UCSD-AML1 (cell line): ENCODE data around the gene ZKSCAN2.
A peak's percentile ranks its signal among the peaks of the same experiment; 100 is the strongest.

Experiments
- DNase-seq: peaks from one replicate; lab custom pipeline; 2025; ENCODE audit not compliant: unreplicated experiment; lab: John Stamatoyannopoulos, UW

ZKSCAN2 gene

GRCh38 chr16:25224731-25225319 is 32.8 kb downstream of the ZKSCAN2 start:
- DNase-seq, result no peak

GRCh38 chr16:25223964-25224363 is 33.7 kb downstream of the ZKSCAN2 start:
- DNase-seq, result no peak

GRCh38 chr16:25222959-25223358 is 34.7 kb downstream of the ZKSCAN2 start:
- no peak for DNase-seq

GRCh38 chr16:25219070-25219737 is 38.4 kb downstream of the ZKSCAN2 start:
- DNase-seq, result no peak

- DNase-seq, result no peak
Measured at GRCh38 chr16:25217921-25218320, 39.7 kb downstream of the ZKSCAN2 start.

GRCh38 chr16:25217112-25217511 is 40.5 kb downstream of the ZKSCAN2 start:
- DNase-seq, result no peak

GRCh38 chr16:25213709-25214397 is 43.8 kb downstream of the ZKSCAN2 start:
- no peak for DNase-seq

GRCh38 chr16:25212636-25213035 is 45.0 kb downstream of the ZKSCAN2 start:
- DNase-seq, result no peak

- peak; percentile 24 for DNase-seq
Measured at GRCh38 chr16:25210758-25211157, 46.9 kb downstream of the ZKSCAN2 start.

GRCh38 chr16:25199457-25199856 is 58.2 kb downstream of the ZKSCAN2 start:
- DNase-seq, result no peak

GRCh38 chr16:25198021-25198420 is 59.6 kb downstream of the ZKSCAN2 start:
- DNase-seq, result no peak

GRCh38 chr16:25194273-25194878 is 63.3 kb downstream of the ZKSCAN2 start:
- no peak for DNase-seq

GRCh38 chr16:25192096-25192495 is 65.5 kb downstream of the ZKSCAN2 start:
- no peak for DNase-seq

- no peak for DNase-seq
Measured at GRCh38 chr16:25189305-25189704, 68.3 kb downstream of the ZKSCAN2 start.

- no peak for DNase-seq
Measured at GRCh38 chr16:25187491-25187795, 70.2 kb downstream of the ZKSCAN2 start.
